ENCODE measurements around the gene NPB. TPM values are rescaled to one million over a fixed set of nuclear protein-coding genes. Genes with fewer than 3 reads are reported as not detected.

NPB gene
- polyA plus RNA-seq, 1 of the 3 experiments (the other 2 are of a cell fraction): 2.4 TPM

- Histone ChIP-seq H3K79me2 (ENCODE audit: insufficient read depth) (no peaks in the 10 kb centered on the region), H4K20me1 (ENCODE audit: insufficient read depth) (no peaks in the 10 kb centered on the region), H2AFZ (ENCODE audit: low read depth) (no peak overlapping the region), H3K27me3 (ENCODE audit: insufficient read depth) (no peaks in the 10 kb centered on the region), H3K9me2 (no peaks in the 10 kb centered on the region), H3F3A (replicated peaks; ENCODE audit: insufficient read depth) (no peaks in the 10 kb centered on the region), H3K27ac (ENCODE audit: low read depth in 2 of 2, low read length in 1 of 2) (no peak overlapping the region), H3K9ac (no peak overlapping the region), H3K9me3 (no peaks in the 10 kb centered on the region), H3K4me2 (no peak overlapping the region), H3K4me1 (ENCODE audit: control insufficient read depth in 1 of 2, insufficient read depth in 2 of 2, low read depth in 1 of 2, low read length in 1 of 2) (peaks cover 0 to 3% of the 10 kb centered on the region in 2 experiments; a peak in 1 of 4 replicates), H3K4me3 (ENCODE audit: low read depth in 2 of 2, low read length in 1 of 2) (no peak overlapping the region), H3K36me3 (replicated peaks in 1 of 2; ENCODE audit: control insufficient read depth in 1 of 2, insufficient read depth in 2 of 2, low read length in 1 of 2) (no peaks in the 10 kb centered on the region)
- TF ChIP-seq RCOR1 (IDR thresholded peaks at IDR 0.05; ENCODE audit: low read length) (no peak), NFIC (IDR thresholded peaks at IDR 0.05; ENCODE audit: borderline replicate concordance) (no peak), USF1 (IDR thresholded peaks at IDR 0.05; ENCODE audit: borderline replicate concordance, low read depth) (no peak), TEAD4 (IDR thresholded peaks at IDR 0.05; ENCODE audit: borderline replicate concordance, insufficient read depth) (no peak), ELF1 (IDR thresholded peaks at IDR 0.05) (no peak), MAX (IDR thresholded peaks at IDR 0.05; ENCODE audit: low read depth) (no peak), RFX5 (IDR thresholded peaks at IDR 0.05; ENCODE audit: low read length) (no peak), FOXJ3 (CRISPR knock-in tag; IDR thresholded peaks at IDR 0.05) (no peak), GATA2 (CRISPR knock-in tag; IDR thresholded peaks at IDR 0.05) (no peak), FOXM1 (IDR thresholded peaks at IDR 0.05; ENCODE audit: low read depth) (no peak), POLR2AphosphoS5 (IDR thresholded peaks at IDR 0.05; ENCODE audit: low read depth, low read length) (no peak), NRF1 (IDR thresholded peaks at IDR 0.05; ENCODE audit: low read depth, low read length) (no peak), RXRA (IDR thresholded peaks at IDR 0.05; ENCODE audit: borderline replicate concordance, low read depth) (no peak)
- 83% methylated on average over 9 of the region's 9 CpGs for WGBS (ENCODE audit: low lambda C conversion rate)
- ChIA-PET CTCF (interaction anchor here (6.7 to 17.7 kb wide), 2 partner anchors 16 to 76 kb away, joined by 42 to 216 read pairs; partner anchors contain the start of genes CENPX, LRRC45 and NOTUM), POLR2A (interaction anchor here (0.6 to 0.9 kb wide), 2 partner anchors 28 to 77 kb away, joined by 3 read pairs; no protein-coding TSS in a partner anchor)
- DNase-seq: no peak
These were observed 42.8 kb downstream of the NPB start for GRCh38 chr17:81944858-81945257.

- Histone ChIP-seq H3F3A (replicated peaks; ENCODE audit: insufficient read depth) (no peaks in the 10 kb centered on the region), H3K9ac (no peak within 1 kb of the TSS), H2AFZ (ENCODE audit: low read depth) (no peak within 1 kb of the TSS), H3K36me3 (replicated peaks in 1 of 2; ENCODE audit: control insufficient read depth in 1 of 2, insufficient read depth in 2 of 2, low read length in 1 of 2) (no peaks in the 10 kb centered on the region), H3K79me2 (ENCODE audit: insufficient read depth) (no peaks in the 10 kb centered on the region), H3K27ac (ENCODE audit: low read depth in 2 of 2, low read length in 1 of 2) (no peak within 1 kb of the TSS), H3K4me2 (no peak within 1 kb of the TSS), H3K4me3 (ENCODE audit: low read depth in 2 of 2, low read length in 1 of 2) (no peak within 1 kb of the TSS), H3K4me1 (ENCODE audit: control insufficient read depth in 1 of 2, insufficient read depth in 2 of 2, low read depth in 1 of 2, low read length in 1 of 2) (peaks cover 0 to 3% of the 10 kb centered on the region in 2 experiments; a peak in 1 of 4 replicates), H3K9me3 (no peaks in the 10 kb centered on the region), H4K20me1 (ENCODE audit: insufficient read depth) (no peaks in the 10 kb centered on the region), H3K9me2 (no peaks in the 10 kb centered on the region), H3K27me3 (ENCODE audit: insufficient read depth) (no peaks in the 10 kb centered on the region)
- POLR2A ChIA-PET: no interaction called here
- WGBS (ENCODE audit: low lambda C conversion rate): 73% methylated on average over 12 of the region's 13 CpGs
- TF ChIP-seq REST (IDR thresholded peaks at IDR 0.05; ENCODE audit: low read depth, low read length) (no peak), EP300 (IDR thresholded peaks at IDR 0.05; ENCODE audit: borderline replicate concordance in 1 of 2, low read depth in 1 of 2, low read length in 1 of 2) (no peak), EZH2phosphoT487 (IDR thresholded peaks at IDR 0.05; ENCODE audit: borderline replicate concordance, low read depth) (no peak), SMC3 (IDR thresholded peaks at IDR 0.05; ENCODE audit: low read depth, low read length) (no peak), RCOR1 (IDR thresholded peaks at IDR 0.05; ENCODE audit: low read length) (no peak), SIN3A (IDR thresholded peaks at IDR 0.05; ENCODE audit: borderline replicate concordance, low read depth, low read length) (no peak), JUND (IDR thresholded peaks at IDR 0.05) (no peak), CHD2 (IDR thresholded peaks at IDR 0.05; ENCODE audit: low read length, partially characterized antibody) (no peak), RXRA (IDR thresholded peaks at IDR 0.05; ENCODE audit: borderline replicate concordance, low read depth) (no peak), RAD21 (IDR thresholded peaks at IDR 0.05; ENCODE audit: low read length) (no peak), MEF2A (IDR thresholded peaks at IDR 0.05; ENCODE audit: borderline replicate concordance, low read depth) (no peak), USF2 (IDR thresholded peaks at IDR 0.05; ENCODE audit: borderline replicate concordance, low read depth, low read length) (no peak), TCF12 (IDR thresholded peaks at IDR 0.05) (no peak), POLR2AphosphoS5 (IDR thresholded peaks at IDR 0.05; ENCODE audit: low read depth, low read length) (no peak)
- no peak for DNase-seq
- CTCF ChIA-PET: interaction anchor here (2.2 to 17.7 kb wide), 3 partner anchors 14 to 78 kb away, joined by 8 to 216 read pairs (median 168); partner anchors contain the start of genes CENPX, LRRC45 and NOTUM
These were observed 45.2 kb downstream of the NPB start, which contains the start of gene MYADML2 for GRCh38 chr17:81947189-81947588. Gene MYADML2, minus strand, starts transcription at chr17:81947233. Its CDS starts 5,492 bp downstream, at chr17:81941741.
